AG09319 (cell line): ENCODE data around the gene FAM98B.

Source experiments
- DNase-seq: peaks from one replicate; pipeline ENCODE4 v3.0.0-alpha.2; 2010; ENCODE audit warnings: low read depth; ENCODE audit errors: extremely low read depth
- TF ChIP-seq, protein P1 (sequence below): IDR thresholded peaks from 2 replicates; pipeline ENCODE4 v1.5.1; 2011; ENCODE audit warnings: low read depth, mild to moderate bottlenecking, inconsistent platforms, low read length, moderate library complexity

Gene FAM98B

GRCh38 chr15:38461066-38461833 lies 7.3 kb downstream of the FAM98B start:
- no peak for DNase-seq
- TF ChIP-seq, protein P1, sequence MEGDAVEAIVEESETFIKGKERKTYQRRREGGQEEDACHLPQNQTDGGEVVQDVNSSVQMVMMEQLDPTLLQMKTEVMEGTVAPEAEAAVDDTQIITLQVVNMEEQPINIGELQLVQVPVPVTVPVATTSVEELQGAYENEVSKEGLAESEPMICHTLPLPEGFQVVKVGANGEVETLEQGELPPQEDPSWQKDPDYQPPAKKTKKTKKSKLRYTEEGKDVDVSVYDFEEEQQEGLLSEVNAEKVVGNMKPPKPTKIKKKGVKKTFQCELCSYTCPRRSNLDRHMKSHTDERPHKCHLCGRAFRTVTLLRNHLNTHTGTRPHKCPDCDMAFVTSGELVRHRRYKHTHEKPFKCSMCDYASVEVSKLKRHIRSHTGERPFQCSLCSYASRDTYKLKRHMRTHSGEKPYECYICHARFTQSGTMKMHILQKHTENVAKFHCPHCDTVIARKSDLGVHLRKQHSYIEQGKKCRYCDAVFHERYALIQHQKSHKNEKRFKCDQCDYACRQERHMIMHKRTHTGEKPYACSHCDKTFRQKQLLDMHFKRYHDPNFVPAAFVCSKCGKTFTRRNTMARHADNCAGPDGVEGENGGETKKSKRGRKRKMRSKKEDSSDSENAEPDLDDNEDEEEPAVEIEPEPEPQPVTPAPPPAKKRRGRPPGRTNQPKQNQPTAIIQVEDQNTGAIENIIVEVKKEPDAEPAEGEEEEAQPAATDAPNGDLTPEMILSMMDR: no peak

- TF ChIP-seq, protein P1: no peak
- DNase-seq: no peak
Measured at GRCh38 chr15:38463893-38464292, 10.0 kb downstream of the FAM98B start.

DNA sequence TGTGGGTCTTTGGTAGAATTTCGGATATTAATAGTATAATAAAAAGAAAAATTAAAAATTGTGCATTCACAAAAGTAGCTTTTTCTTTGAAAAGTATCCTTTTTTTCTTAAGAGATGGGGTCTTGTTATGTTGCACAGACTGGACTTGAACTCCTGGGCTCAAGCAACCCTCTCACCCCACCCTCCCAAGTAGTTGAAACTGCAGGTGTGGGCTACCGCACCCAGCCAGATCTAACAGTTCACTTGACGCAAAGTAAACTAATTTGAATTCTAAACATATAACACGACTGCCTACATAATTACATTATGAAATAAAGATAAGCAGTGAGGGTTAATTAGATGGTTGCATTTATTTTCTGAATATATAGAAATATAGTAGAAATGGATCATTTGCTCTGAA lies 10.7 kb downstream of the FAM98B start:
- DNase-seq: no peak
- TF ChIP-seq, protein P1: no peak

DNA sequence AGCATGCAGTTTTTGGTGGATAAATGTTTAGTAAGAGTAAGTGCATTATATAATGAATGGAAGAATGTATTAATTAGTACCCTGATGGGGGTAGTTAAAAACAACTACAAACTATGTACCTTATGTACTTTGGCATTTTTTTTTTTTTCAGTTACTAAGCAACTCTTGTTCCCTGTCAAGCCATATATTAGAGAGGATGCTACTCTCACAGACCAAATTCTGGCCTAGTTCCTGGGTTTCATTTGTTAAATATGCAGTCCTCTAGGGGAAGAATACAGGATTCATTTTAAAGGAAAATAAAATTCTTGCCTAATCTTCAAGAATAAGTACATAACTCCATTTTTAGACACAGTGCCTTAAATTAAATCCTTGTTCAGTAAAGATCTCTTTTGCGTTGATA lies 16.9 kb downstream of the FAM98B start:
- DNase-seq: no peak
- TF ChIP-seq, protein P1: no peak

- no peak for DNase-seq
- TF ChIP-seq, protein P1: no peak
Measured at GRCh38 chr15:38471974-38472373, 18.0 kb downstream of the FAM98B start.

- TF ChIP-seq, protein P1: peak; percentile 73
- DNase-seq: peak; percentile 50
Measured at GRCh38 chr15:38474155-38474757, 20.3 kb downstream of the FAM98B start.

GRCh38 chr15:38475361-38475760 lies 21.4 kb downstream of the FAM98B start:
- TF ChIP-seq, protein P1: no peak
- no peak for DNase-seq
